ENCODE measurements around the gene PAN3.
"Not testable (repeated sequence)": the region's sequence is repeated elsewhere in the genome, so short reads cannot be mapped to it uniquely, and the experiment has no call there.

PAN3 gene

DNA sequence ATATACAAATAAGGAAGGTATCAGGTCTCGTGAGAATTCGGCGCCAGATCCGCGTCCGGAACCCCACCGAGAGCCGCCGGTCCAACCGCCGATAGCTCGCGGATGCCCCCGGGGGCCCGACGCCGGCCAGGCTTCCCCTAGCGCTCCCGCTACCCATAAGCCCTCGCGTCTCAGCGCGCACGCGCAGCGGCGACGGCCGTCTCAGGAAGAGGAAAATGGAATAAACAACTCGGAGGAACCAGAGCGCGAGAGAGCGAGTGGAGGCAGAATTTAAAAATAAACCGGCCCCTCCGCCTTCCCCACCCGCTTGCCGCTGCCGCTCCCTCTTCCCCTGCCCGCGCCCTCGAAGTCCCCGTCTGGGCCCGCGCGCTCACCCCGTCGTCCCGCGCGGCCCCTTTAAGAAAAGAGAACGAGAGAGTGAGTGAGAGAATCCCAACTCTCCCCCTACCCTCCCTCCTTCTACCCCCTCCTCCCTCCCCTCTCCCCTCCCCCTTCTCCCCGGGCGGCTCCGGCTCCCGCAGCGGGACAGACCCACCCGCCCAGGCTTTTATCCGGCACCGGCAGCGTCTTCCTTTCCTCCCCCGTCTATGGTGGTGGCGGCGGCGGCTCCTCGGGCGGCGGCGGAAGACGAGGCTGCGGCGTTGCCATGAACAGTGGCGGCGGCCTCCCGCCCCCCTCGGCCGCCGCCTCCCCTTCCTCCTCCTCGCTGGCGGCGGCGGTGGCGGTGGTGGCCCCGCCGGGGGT is at the start of gene PAN3:
Gene PAN3, plus strand, starts transcription at position 534 of the 744 bp plus-strand sequence. Its CDS starts 113 bp downstream, at position 647.
- peak; percentile 84 for DNase-seq (ENCODE audit: low read depth in 2 of 2)

GRCh38 chr13:28089065-28089464 is 49.3 kb upstream of the PAN3 start:
- DNase-seq (ENCODE audit: low read depth in 2 of 2) = no peak

GRCh38 chr13:28092431-28092830 is 45.9 kb upstream of the PAN3 start:
- no peak for DNase-seq (ENCODE audit: low read depth in 2 of 2)

DNA sequence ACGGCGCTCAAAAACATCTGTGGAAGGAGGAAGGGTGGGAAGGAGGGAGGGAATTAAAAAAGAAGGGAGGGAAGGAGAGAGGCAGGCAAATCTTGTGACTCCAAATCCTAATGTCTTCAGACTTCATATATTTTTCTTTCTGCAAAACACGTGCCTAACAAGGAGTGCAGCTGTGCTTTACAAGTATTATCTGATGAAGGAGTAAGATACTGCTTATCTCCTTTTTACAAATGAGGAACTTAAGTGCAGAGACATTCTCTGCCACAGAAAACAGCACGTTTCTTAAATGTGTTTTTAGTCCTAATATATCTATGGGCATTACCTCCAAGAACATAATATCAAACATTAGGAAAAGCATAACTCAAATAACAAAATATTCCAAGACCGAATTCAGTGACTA is 44.5 kb upstream of the PAN3 start:
- no peak for DNase-seq (ENCODE audit: low read depth in 2 of 2)

- DNase-seq (ENCODE audit: low read depth in 2 of 2) = no peak
Measured at GRCh38 chr13:28094306-28094705, 44.0 kb upstream of the PAN3 start.

DNA sequence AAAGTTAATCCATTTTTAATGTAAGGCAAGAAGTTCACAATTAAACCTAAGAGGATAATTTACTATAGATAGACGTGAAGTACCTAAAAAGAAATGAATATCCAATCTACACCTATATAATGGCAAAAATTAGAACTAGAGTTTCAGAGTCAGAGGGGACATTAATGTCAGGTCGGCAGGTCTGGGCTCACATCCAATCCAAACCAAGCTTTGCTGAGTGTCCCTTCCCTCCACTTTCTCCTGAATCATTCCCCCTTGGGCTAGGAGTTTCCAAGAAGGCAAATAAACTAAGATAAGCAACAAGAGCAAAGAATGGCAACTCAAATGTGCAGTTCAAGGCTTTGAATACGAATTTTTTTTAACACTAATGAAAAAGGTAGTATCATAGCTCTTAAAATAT is 40.8 kb upstream of the PAN3 start:
- DNase-seq (ENCODE audit: low read depth in 2 of 2) = no peak

GRCh38 chr13:28099396-28100149 is 38.8 kb upstream of the PAN3 start:
- no peak for DNase-seq (ENCODE audit: low read depth in 2 of 2)

GRCh38 chr13:28100150-28101121 is 37.9 kb upstream of the PAN3 start, which contains the start of gene FLT3:
FLT3 (minus strand) TSS chr13:28100576; CDS start chr13:28100510, 66 bp downstream.
- peak; percentile 7 to 53 for DNase-seq (ENCODE audit: low read depth in 2 of 2)

GRCh38 chr13:28101886-28102285 is 36.5 kb upstream of the PAN3 start:
- not testable (repeated sequence) for DNase-seq (ENCODE audit: low read depth in 2 of 2)

- no peak for DNase-seq (ENCODE audit: low read depth in 2 of 2)
Measured at GRCh38 chr13:28106976-28107375, 31.4 kb upstream of the PAN3 start.

DNA sequence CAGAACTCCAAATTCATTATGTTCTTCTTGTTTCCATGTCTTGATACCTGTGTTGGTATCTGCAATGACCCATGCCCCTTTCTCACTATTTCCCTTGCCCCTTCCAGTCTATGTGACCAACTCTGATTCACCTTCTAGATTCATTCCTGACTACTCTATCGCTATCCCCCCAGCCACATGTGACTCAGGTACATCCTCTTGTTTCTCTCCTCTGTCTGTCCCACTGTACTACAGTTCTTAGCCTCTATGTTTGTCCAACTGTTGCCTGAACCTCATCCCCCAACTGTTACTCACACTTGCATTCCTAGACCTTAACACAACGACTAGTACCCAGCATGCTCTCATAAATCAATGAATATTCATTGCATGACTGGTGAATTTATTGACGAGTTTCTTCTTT is 27.9 kb upstream of the PAN3 start:
- no peak for DNase-seq (ENCODE audit: low read depth in 2 of 2)

DNA sequence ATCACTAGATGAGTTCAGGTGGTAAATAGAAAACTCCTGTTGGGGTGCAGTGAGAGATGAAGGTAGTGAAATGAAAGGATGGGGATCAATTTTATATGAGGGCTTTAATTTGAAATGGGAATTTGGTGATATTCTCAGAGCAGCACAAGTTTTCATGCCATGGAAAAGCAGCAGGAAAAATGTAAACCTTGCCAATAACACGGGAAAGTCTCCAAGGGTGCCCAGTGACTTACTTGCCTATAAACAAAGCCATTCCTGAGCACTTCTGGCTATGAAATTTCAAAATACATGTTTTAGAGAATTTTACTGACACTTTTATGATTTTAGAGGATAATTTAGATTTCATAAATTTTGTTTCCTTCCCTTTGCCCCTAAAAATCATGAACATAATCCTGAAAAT is 21.6 kb upstream of the PAN3 start:
- no peak for DNase-seq (ENCODE audit: low read depth in 2 of 2)

DNA sequence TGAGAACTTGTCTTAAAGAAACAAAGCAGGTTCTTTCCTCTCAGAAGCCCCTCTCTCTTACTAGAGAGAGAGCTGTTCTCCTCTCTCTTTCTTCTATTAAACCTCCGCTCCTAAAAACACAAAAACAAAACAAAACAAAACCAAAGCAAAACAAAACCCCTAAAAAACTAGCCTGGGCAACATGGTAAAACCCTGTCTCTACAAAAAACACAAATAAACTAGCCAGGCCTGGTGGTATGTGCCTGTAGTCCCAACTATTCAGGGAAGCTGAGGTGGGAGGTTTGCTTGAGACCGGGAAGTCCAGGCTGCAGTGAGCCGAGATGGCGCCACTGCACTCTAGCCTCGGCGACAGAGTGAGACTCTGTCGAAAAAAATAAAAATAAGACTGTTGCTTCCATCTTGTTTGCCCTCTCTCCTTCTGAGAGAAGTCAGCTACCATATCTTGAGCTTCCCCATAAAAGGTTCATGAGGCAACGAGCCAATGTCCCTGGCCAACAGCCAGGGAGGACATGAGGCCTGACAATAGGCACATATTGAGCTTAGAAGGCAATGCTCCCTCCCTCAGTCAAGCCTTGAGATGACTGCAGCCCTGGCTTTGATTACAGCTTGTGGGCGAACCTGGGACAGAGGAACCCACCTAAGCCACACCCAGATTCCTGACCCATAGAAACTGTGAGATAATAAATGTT is 20.5 kb upstream of the PAN3 start:
- no peak for DNase-seq (ENCODE audit: low read depth in 2 of 2)

GRCh38 chr13:28120317-28120716 is 18.0 kb upstream of the PAN3 start:
- no peak for DNase-seq (ENCODE audit: low read depth in 2 of 2)

DNA sequence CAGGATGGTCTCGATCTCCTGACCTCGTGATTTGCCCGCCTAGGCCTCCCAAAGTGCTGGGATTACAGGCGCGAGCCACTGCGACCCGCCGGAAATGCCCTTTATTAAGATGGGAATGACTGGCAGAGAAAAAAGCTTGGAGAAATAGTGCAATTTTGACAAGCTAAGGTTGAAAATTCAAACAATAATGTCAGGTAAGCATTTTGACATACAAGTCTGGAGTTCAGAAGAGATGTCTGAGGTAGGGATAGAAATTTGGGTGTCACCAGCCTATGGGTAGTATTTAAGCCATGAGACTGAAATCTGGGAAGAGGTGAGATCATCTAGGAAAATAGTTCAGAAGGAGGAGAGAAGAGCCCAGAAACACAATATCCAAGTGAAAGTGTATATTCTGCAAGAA is 17.1 kb upstream of the PAN3 start:
- DNase-seq (ENCODE audit: low read depth in 2 of 2) = no peak

GRCh38 chr13:28128030-28128429 is 10.3 kb upstream of the PAN3 start:
- DNase-seq (ENCODE audit: low read depth in 2 of 2) = no peak

- DNase-seq (ENCODE audit: low read depth in 2 of 2) = no peak
Measured at GRCh38 chr13:28128926-28129325, 9.4 kb upstream of the PAN3 start.

DNA sequence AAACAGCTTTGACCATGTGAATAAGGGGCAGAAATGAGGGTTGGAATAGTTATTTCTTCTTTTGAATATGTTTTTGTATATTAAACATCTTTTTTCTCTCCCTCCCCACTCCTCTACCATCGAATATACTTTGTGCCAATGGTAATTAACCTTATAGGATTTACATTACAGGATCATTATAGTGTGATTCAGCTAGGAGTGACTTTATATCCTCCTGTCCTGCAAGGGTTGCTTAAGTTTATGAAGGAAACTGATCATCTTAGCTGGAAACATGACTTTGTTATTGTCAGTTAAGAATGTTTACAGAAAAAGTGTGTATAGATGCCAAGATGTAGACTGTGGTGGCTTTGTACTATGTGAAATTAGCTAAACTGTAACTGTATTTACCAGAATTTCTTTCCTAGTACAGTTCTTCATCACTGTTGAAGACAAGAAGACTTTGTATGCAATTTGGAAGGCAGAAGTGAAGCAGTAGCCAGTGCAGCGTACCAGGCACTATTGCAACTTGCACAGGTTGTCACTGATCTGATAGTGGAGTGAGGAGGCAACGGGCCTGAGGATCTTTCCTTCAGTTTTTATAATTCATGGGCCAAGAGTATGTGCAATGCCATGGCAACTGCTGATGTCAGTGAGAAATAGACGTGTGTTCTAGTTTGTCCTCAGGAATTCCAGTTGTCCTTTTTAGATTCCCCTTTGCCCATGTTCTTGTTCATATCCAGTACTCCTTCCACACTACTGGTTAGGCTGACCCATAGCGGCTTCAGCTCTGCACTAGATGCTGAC is 8.2 kb upstream of the PAN3 start:
- DNase-seq (ENCODE audit: low read depth in 2 of 2) = no peak

- DNase-seq (ENCODE audit: low read depth in 2 of 2) = no peak
Measured at GRCh38 chr13:28131646-28132045, 6.7 kb upstream of the PAN3 start.

DNA sequence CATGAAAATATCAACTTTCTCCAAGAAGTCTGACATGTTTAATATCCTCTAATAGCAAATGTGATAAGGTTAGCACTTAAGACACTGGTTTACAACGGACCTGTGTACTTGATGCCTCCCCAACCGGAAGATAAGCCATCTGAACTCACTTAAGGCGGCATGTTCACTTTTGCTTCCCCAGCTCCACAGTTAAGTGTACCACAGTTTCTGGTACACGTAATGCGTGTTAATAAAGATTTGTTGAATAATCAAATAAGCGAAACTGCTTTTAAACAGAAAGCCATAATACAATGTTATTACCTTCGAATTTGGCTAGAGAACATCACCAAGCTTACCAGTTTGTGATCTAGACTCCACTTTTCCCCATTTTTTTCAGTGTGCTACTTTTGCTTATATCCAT is 1.4 kb upstream of the PAN3 start:
- DNase-seq (ENCODE audit: low read depth in 2 of 2) = no peak

DNA sequence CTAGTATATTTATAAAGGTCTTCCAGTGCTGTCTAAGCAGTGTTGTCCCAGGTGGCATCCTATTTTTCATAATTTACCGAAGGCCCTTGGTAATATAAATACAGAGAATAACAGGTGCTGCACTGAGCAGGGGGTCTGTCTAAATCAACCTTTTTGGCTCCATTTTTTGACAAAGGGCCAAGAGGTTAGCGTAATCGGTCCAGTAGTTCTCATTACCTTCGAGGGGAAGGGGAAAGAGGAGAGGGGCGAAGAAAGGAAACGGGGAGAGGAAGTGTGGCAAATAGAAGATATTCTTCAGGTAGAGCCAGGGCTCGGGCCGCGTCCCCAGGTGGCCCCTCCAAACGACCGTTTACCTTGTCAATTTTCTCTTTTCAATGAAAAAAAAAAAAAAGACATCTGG is 749 bp upstream of the PAN3 start:
- DNase-seq (ENCODE audit: low read depth in 2 of 2) = no peak
